Endothelial cell of hepatic sinusoid (primary cell): ENCODE measurements around the gene KANSL3.
"Not testable (repeated sequence)": the region's sequence is repeated elsewhere in the genome, so short reads cannot be mapped to it uniquely, and the experiment has no call there.

Experiments
- in situ Hi-C: cut with HindIII; loops from 2 replicates; pipeline ENCODE4 v1.10.0; 2017; ENCODE audit warnings: low sequenced_read_pairs

Gene KANSL3

DNA sequence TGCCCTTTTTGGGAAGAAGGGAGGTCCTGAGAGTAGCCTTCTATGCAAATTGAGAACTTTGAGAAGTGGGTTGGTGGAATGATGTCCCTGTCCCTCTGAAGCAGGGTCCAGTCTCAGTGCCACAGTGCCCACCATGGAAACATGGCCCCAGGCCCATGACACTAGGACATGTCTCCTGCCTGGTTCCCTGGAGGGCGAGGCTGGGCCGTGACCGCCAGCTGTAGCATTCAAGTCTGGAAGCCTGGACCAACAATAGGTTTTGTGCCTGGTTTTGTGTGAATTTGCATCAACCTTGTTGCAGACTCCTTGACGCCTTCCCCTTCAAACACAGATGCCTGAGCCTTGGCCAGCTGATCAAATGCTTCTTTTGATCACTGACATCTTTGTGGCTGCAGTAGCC, 74.1 kb downstream of the KANSL3 start:
- in situ Hi-C loops, result no loop called here

GRCh38 chr2:96558485-96558884, 79.6 kb downstream of the KANSL3 start:
- in situ Hi-C loops, result no loop called here

DNA sequence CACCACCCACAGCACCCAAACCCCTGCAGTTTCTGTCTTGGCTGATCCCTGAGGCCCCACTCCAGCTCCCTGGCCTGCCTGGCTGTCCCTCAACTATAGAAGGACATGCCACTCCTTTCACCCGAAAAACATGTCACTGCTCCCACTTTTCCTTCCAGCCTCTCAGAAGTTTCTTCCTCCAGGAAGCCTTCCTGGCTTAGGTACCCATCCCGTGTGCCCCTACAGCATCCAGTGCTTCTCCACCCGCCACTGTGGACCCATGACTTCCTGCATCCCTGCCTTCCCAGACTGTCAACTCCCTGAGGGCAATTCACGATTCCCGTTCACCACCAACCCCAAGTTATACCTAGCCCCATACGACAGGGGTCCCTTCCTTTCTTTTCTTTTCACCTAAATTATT, 80.1 kb downstream of the KANSL3 start:
- in situ Hi-C loops, result no loop called here

DNA sequence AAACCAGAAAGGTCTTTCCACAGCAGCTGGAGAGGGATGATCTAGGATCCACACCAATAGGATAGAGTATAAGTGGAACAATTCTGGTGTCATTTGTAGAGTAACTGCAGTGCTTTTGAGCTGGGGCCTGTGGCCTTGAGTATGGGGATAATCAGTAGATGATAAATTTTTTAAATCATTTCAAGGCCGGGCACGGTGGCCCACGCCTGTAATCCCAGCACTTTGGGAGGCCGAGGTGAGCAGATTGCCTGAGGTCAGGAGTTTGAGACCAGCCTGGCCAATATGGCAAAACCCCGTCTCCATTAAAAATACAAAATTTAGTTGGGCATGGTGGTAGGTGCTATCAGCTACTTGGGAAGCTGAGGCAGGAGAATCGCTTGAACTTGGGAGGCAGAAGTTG, 80.7 kb downstream of the KANSL3 start:
- in situ Hi-C loops, result not testable (repeated sequence)

DNA sequence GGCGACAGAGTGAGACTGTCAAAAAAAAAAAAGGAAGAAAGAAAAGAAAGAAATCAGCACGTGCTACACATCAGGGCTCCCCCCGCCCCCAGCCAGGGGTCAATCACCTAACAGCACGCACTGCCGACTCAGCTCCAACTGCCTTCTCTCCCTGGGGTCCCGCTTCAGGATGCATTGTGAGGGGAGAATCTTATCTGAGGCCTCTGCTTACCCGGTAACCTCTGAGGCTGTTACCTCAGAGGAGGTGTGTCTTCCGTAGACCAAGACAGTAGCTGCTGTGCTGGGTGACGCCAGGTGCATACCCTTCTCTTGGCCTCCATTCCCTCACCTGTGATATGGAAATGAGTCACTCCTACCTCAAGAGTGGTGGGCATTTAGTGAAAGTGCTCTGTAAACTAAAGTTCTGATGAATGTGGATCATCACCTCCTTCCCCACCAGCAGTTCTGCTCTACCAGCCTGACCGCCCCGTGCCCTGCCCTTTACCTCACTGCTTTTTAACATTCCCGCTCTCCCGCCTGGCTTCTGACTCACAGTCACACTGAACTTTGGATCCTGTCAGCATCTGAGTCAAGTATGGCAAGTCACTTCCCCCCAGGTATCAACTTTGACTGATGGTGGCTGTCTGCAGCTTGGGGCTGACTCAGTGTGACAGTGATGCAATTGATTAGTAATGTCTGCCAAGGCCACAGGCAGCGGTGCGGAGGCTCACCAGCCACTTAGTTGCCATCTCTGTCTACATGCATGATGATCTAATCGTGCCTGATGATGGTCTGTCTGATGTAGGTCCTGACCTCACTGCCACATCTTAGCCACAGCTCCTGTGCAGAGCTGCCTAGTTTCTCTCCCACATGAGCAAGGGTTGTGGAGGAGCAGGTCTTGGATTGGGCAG, 81.4 kb downstream of the KANSL3 start:
- in situ Hi-C loops, result no loop called here

DNA sequence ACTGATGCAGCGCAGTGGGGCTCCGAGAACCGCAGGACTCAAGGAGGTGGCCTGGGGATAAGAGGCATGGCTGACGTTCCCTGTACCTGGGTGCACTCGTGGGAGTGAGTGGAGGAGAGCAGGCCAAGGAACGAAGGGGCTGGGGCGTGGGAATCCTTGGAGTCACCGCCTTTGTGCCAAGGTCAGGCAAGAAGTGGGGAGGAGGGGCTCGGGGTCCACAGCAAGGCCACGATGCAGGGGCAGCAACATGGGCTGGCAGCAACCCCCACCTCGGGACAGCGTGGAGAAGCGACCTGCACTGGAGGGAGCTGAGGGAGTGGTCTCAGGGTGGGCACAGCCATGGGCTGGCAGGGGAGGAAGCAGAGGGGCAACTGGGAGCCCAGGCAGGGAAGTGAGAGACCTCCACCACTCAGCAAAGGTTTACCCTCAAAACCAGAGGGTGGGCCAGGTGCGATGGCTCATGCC, 82.9 kb downstream of the KANSL3 start:
- in situ Hi-C loops, result no loop called here

- in situ Hi-C loops, result no loop called here
These were observed 83.6 kb downstream of the KANSL3 start for GRCh38 chr2:96554293-96555145.

DNA sequence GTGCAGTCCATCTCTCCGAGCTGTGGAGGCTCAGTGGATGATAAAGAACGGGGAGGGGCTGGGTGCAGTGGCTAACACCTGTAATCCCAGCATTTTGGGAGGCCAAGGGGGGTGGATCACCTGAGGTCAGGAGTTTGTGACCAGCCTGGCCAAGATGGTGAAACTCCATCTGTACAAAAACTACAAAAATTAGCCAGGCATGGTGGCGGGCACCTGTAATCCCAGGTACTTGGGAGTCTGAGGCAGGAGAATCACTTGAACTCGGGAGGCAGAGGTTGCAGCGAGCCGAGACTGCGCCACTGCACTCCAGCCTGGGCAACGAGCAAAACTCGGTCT, 84.2 kb downstream of the KANSL3 start:
- in situ Hi-C loops, result not testable (repeated sequence)

DNA sequence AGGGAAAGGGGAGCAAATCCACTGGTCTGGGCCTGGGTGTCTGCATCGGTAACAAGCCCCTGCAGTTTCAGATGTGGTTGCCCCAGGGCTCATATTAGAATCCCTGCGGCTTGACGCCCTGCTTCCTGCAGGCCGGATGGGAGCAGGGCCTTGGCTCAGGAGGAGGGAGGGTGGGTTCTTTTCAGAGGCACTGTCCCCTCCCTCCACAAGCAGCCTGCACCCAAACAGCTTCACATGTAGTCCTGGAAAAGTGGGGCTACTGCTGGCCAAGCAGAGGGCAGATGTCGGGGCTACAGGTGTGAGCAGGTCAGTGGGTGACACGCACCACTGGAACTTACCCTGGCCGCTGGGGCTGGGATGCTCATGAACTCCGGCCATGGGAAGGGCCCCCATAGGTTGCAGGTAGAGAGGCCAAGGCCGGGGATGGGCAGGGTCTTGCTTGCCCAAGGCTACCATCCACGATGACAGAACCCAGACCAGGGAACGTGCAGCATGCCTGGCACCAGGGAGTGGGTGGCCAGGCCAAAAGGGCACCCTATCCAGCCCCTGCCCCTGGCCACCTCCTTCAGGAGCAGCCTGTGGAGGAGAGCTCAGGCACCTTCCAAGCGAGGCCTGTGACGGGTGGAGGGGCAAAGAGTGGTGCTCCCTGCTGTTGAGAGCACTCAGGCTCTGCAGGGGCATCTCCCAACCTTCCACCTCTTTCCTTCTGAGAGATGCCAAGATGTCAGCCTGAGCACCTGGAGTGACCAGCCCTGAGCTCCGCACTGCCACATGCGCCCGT, 84.7 kb downstream of the KANSL3 start:
- in situ Hi-C loops, result no loop called here

GRCh38 chr2:96552315-96553175, 85.6 kb downstream of the KANSL3 start:
- in situ Hi-C loops, result no loop called here

DNA sequence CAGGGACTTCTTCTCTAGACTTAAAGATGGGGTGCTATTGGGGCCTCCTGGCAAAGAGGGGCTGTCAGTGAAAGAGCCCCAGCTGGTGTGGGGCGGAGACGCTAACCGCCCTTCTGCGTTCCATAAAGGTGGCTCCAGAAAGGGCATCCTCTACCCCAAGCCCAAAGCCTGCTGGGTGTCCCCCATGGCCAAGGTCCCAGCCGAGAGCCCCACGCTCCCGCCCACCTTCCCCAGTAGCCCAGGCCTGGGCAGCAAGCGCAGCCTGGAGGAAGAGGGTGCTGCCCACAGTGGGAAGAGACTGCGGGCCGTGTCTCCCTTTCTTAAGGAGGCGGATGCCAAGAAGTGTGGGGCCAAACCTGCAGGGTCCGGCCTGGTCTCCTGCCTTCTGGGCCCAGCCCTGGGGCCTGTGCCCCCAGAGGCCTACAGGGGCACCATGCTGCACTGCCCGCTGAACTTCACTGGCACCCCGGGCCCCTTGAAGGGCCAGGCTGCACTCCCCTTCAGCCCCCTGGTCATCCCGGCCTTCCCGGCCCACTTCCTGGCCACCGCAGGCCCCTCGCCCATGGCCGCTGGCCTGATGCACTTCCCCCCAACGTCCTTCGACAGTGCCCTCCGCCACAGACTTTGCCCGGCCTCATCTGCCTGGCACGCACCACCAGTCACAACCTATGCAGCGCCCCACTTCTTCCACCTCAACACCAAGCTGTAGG, 86.4 kb downstream of the KANSL3 start:
- in situ Hi-C loops, result no loop called here

DNA sequence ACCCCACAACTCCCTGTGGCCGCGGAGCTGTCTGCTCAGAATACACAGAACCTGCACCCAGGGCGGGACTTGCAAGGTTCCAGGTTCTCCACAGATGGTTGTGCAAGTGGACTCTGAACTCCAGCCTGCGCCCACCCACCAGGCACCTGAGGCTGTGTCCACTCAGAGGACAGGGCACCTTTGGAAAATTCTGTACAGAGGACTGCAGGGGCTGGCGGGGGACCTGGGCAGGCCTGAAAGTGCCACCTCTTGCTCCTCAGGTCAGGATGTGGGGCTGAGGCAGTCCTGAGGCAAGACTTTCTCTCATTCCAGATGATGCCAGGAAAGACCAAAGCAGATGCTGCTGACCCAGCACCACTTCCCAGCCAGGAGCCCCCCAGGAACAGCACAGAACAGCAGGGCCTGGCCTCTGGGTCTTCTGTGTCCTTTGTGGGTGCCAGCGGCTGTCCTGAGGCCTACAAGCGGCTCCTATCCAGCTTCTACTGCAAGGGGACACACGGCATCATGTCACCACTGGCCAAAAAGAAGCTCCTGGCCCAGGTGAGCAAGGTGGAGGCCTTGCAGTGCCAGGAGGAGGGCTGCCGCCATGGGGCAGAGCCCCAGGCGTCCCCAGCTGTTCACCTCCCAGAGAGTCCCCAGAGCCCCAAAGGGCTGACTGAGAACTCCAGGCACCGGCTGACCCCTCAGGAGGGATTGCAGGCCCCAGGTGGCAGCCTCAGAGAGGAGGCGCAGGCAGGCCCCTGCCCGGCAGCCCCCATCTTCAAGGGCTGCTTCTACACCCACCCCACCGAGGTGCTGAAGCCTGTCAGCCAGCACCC, 87.1 kb downstream of the KANSL3 start:
- in situ Hi-C loops, result no loop called here

- in situ Hi-C loops, result no loop called here
These were observed 87.9 kb downstream of the KANSL3 start for GRCh38 chr2:96549967-96550786.

DNA sequence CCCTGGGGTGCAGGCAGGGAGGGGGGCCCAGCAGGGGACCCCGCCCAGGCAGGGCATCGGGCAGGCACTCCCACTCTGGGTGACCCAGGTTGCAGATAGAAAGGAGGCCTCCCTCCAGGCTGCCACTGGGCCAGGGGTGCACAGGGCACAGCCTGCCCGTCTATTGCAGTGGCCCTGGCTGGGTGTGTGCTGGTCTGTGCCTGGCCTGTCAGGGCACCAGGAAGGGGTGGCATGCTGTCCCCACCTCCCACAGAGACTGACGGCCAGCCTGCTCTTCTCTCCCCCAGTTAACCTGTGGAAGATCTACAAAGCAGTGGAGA, 88.7 kb downstream of the KANSL3 start:
- in situ Hi-C loops, result no loop called here

DNA sequence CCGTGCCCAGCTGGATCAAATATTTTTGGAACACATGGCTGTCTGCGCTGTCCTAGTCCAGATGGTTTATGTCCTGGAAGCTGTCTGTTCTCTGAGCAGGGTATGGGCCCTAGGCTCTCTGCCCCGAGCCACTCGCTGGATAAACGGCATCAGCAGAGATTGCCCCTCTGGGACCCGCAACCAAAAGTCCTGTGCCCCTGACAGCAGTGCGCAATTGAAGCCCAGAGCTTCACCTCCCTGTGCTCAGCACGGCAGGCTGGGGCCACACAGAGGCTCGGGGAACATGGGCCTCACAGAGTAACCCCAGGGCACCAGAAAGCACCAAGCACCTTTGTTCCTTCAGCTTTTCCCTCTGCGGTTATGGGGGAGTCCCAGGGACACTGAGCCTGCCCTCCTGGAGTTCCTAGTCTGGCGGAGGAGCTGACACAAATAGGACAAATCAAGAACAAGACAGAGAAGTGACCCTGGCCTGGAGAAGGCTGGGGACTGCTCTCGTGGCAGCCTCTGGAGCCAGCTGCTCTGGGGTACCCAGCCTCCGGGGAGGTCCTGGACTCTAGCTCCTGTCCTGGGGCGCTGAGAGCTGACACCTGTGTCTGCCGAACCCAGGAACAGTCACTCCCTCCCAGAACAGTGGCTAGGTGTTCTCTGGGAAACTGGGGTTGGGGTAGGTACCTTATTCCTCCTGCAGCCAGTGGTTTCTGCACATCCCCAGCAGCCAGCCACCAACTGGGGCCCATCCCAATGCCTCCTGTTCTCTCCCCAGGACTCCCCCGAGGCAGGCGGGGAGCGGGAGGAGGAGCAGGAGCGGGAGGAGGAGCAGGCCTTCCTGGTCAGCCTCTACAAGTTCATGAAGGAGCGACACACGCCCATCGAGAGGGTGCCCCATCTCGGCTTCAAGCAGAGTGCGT, 89.3 kb downstream of the KANSL3 start:
- in situ Hi-C loops, result no loop called here

DNA sequence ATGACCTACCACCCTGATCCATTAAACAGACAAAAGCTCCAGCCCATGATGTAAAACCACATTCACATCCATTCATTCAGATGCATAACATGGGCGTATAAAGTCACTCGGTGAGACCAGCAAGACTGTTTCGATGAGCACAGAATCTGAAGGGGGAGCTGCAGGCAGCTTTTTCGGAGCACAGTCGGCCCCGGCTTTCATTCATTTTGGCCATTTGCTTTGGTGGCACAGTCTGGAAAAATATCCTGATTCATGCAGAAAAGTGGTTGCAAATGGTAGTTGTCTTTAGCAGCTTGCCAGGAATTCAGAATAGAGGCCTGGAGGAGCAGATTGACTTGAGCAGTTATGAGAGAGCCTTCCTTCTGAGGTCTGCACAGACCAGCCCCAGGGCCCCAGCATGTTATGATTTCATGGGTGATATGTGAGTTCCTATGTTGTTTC, 90.4 kb downstream of the KANSL3 start:
- in situ Hi-C loops, result no loop called here

DNA sequence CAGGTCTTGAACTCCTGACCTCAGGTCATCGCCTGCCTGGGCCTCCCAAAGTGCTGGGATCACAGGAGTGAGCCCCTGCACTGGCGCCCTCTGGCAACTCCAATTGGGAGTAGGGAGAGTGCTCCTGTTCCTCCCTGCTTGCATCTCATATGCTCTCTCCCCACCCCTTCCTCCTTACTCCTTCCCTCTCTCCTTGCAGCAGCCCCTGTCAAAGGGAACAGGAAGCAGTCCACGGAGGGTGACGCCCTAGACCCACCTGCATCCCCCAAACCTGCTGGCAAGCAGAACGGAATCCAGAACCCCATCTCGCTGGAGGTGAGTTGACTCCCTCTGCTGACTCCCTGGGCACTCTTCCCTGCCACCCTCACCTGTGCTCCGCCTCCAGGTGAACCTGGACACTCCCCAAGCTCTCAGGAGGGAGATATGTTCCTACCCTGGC, 90.9 kb downstream of the KANSL3 start:
- in situ Hi-C loops, result no loop called here
